IPS-NIHi7 (cell line): ENCODE data around the gene SLC8A2.

Experiments
- DNase-seq: peaks from one replicate; pipeline ENCODE4 v3.0.0; 2012; ENCODE audit warnings: mixed read lengths; ENCODE audit errors: extremely low spot score

The SLC8A2 gene, protein sequence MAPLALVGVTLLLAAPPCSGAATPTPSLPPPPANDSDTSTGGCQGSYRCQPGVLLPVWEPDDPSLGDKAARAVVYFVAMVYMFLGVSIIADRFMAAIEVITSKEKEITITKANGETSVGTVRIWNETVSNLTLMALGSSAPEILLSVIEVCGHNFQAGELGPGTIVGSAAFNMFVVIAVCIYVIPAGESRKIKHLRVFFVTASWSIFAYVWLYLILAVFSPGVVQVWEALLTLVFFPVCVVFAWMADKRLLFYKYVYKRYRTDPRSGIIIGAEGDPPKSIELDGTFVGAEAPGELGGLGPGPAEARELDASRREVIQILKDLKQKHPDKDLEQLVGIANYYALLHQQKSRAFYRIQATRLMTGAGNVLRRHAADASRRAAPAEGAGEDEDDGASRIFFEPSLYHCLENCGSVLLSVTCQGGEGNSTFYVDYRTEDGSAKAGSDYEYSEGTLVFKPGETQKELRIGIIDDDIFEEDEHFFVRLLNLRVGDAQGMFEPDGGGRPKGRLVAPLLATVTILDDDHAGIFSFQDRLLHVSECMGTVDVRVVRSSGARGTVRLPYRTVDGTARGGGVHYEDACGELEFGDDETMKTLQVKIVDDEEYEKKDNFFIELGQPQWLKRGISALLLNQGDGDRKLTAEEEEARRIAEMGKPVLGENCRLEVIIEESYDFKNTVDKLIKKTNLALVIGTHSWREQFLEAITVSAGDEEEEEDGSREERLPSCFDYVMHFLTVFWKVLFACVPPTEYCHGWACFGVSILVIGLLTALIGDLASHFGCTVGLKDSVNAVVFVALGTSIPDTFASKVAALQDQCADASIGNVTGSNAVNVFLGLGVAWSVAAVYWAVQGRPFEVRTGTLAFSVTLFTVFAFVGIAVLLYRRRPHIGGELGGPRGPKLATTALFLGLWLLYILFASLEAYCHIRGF

DNA sequence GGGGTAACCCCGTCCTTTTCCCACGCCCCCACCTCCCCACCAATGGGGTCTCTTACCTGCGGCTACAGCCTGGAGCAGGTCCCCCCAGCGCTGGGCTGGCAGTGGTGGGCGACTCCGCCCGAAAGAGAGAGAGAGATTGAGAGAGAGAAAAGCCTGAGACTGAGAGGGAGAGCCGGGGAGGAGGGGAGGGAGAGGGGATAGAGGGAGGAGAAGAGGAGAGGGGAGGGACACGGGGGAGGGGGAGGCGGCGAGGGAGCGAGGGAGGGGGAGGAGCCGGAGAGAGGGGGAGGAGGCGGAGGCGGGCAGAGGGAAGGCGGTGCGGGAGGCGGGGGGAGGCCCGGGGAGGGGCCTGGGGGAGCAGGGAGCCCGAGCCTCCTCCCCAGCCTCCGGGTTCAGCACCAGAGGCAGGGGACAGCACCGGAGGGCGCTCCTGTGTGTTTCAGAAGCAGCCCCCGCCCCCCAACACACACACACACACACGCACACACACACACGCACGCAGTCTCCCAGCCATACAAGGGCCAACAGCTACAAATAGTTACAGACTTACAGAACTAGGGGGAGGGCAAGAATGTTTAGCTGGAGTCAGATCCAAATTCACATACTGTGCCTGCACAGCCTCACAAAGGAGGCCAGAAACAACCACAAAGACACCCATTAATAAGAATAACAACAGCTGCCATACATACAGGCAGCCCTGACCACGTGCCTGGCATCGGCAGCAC lies at the start of gene SLC8A2:
Gene SLC8A2 (minus strand): TSS at position 161 of the 725 bp plus-strand sequence. CDS start 5,490 bp downstream, outside the sequence.
- DNase-seq = peak; percentile 95

DNA sequence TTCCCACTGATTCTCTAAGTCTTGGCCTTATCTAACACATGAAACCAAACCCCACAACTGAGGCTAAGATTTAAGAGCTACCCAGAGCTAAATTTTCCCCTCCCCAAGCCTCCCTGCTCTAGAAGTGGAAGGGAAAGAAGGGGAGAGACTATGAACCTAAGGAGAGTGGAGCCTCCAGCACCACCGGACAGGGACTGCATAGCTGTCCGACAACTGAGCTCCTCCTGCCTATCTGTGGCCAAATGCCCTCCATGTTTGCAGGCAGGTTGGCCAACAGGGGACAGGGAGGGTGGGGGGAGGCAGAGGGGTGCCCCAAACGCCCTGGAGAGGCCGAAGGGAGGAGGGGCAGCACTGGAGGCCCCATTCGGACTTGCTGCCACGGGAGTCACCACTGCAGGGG lies 49.1 kb upstream of the SLC8A2 start:
- no peak for DNase-seq

DNA sequence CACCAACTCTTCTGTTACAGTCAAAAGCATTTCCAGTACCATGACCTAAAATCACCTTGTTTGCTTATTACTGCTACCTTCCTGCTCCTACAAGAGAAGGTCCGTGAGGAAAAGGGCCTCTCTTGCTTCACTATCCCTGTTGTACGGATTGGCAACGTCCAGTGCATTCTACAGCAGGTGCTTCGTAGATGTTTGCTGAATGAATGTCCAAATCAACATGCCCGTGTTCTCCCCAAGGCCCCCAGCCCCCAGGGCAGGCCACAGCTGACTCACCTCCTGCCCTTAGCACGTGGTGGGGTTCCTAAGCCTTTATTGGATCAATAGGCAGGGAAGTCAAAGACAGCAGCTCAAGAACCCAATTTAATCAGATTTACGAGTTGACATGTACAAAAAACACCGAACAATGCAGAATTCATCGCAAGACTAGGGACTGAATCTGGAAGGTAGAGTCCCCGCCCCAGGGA lies 48.7 kb upstream of the SLC8A2 start:
- DNase-seq = no peak

DNA sequence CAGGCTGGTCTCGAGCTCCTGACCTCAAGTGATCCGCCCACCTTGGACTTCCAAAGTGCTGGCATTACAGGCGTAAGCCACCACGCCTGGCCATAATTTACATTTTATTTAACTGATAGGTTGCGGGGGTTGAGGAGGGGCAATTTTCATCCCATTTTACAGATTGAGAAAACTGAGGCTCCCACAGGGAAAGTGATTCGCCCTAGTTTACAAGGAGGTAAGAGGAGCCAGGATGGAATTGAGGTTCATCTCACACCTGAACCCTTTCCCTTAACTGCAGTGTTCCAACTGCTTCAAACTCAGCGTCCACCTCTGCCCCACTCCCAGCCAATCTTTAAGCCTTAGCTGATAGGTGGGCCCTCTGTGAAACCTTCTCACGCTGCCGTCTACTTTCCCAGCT lies 47.2 kb upstream of the SLC8A2 start:
- DNase-seq = no peak

DNA sequence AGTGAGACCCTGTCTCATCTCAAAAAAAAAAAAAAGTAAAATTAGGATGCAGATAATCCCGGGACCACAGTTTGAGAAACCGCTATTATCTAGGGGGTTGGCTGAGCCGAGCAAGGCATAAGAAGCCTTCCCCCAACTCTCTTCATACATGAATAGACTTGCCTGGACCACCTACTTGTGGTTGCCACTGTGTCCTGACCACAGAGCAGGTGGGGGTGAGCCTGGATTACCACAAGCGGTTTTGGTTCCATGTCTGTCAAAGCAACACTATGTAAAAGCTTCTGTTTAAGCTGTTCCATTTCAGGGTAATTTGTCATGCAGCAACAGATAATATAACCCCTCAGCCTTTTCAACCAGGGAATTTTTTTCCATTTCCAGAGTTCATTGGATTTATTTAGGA lies 46.4 kb upstream of the SLC8A2 start:
- DNase-seq = no peak

DNA sequence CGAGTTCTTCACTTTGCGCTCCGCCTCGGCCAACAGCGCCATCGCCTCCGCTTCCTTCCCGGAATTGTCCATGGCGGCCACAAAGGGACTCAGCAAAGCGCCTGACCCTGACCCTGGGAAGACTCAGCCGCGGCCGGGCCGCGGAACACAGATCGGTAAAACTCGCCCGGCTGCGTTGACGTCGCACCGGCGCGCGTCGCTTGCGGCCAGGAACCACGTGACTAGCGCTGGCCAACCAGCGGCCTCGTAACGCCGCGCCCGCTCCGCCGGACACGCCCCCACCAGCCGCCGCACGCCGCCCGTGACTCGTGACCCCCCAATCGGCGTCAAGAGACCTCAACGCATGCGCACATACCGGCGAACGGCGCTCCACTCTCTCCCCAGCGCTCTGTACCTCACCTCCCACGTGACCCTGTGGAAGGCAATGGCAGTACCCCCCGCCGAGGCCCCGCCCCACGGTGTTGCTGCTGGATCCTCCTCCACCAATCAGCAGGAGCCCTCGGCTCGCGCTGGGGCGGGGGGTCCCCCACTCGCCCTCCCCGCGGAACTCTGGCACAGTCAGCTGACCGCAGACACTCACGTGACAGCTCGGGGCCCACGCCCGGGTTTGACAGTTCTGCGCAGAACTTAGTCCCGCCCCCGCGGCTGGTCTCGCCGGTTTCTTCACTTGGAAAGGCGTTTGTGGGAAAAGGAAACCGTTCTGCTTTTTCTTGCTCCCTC lies 43.3 kb upstream of the SLC8A2 start, which contains the start of gene NAPA:
Gene NAPA (minus strand): TSS at position 195 of the 720 bp plus-strand sequence. CDS start 123 bp downstream, at position 72.
- DNase-seq = peak; percentile 100

DNA sequence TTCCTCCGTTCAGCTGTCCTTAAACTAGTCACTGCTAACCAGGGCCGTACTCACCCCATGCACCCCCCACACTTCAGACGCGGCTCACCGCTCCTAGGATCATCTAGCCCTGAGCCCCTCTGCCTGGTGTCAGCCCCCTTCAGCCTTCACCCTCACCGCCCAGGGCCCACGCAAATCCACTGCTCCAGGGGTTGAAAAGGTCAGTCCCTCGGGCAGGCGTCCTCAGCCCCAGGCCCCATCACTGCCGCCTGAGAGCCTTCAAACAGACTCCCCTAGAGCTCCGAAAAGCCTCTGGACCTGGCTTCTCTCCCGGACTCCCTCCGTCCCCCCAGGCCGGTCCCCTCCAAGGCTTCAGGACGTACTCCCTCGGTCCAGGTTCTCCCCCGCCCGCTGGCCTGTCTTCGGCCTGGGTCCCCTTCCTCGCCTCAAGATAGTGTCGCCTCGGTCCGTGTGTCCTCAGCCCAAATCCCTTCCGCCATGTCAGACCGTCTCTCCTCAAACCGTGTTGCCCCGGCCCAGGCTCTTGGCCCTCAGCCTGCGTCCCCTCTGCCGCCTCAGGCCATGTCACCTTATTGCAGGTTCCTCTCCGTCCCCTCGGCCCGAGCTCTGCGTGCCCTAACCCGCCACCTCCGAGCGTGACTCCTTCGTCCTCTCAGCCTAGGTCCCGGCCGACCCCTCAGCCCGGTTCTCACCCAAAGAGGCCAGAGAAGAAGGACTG lies 42.6 kb upstream of the SLC8A2 start:
- DNase-seq = no peak

DNA sequence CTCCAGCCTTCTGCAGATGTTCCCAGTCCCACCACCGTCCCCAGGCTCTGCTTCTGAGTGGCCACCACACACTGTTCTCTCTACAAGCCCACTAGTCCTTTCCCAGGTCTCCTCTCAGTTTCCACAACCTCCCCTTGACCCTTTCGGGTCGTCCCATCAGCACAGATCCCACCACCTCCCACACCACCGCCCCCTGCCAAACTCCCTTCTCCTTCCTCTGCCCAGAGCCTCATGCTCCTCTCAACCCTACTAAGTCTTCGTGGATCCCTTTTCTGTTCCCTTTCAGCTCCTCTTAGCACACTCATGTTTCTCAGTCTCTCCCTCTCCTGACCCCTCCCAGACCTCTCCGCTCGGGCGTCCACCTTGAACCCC lies 41.2 kb upstream of the SLC8A2 start:
- no peak for DNase-seq

DNA sequence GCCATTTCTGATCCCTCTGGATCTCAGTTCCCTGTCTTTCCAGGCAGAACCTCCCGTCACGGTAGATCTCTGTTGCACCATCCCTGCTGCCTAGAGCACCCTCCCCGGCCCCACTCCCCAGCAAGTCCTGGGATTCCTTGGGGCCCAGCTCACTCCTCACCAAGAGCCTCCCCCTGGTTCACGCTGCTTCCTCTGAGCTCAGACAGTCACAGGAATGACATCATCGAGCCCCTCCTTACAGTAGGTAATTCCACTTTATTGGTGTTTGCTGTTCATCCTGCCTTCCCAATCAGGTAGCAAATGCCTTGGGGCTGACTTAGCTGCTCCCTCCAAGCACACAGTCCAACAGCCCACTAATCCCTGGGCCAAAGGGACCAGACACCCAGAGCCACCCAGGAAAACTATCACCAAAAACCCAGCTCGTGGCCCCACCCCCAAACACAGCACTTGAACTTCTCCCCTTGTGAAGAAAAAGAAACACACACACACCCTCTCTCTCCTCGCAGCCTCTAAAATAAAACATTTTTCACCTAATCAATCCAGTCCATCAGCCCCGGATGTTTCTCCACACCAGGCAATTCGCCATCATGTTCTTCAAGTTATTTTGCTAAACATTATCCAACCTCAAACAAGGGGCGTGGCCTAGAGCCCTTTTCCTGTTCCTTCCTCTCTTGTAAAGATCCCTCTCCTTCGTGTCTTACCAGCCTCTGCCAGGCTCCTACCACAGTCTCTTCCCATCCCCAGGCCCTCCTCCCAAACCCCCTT lies 40.7 kb upstream of the SLC8A2 start:
- DNase-seq = no peak

DNA sequence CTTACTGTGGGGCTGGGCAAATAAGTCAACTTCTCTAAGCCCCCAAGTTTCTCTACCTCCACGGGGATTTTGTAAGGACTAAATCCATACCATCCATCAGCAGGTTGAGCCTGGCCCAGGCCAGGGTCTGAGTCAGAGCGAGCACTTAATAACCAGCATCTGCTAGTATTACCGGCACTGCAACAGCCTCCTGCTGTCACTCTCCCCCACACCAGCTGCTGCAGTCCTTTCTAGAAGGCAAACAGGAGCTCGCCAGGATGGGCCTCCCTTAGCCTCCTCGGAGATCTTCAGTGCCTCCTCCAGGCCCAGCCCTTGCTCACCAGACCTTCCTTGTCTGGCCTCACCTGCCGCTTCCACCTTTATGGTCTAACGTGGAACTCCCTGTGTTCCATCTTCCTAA lies 40.0 kb upstream of the SLC8A2 start:
- no peak for DNase-seq

DNA sequence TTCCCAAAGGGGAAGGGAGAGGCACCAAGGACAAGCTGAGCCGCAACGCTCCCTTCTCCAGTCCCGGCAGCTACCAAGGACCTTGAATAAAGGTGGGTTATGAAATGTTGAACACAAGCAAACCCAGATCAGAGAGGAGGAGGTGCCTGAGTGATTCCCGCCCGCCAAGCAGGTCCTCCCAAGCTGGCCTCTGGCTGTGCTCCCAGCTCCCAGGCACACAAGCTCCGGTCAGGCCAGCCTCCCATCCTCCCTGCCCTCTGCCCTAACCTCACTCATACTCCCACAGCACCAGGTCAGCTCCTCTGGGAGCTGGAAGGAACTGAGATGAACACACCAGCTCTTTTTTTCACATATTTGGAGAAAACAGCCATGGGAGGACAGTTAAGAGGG lies 39.4 kb upstream of the SLC8A2 start:
- DNase-seq = no peak

DNA sequence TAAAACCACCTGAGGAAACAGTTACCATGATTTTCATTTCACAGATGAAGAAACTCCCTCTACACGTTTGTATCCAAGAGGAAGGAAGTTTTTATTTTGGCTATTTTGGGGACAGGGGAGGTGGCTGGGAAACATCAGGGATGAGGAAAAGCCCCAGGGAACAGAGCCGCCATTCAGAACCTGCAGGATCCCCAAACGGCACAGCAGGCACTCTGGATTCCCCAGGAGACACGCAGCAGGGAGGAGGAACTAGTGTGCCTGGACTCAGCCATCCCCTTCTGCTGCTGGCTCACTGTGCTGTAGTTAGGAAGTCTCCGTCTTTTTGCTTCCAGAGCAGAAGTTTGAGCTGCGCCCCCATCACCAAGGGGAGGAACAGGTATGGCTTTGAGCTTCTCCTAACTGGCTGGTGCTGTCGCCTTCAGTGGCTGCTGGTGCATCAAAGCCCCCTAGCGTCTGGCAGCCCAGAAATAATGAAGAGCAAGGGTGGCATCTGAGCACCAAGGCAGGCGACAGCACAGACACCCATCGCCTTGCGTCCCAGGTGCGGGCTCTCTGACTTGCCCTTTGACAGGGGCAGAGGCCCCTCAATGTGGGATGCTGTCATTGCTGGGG lies 38.9 kb upstream of the SLC8A2 start:
- DNase-seq = no peak

DNA sequence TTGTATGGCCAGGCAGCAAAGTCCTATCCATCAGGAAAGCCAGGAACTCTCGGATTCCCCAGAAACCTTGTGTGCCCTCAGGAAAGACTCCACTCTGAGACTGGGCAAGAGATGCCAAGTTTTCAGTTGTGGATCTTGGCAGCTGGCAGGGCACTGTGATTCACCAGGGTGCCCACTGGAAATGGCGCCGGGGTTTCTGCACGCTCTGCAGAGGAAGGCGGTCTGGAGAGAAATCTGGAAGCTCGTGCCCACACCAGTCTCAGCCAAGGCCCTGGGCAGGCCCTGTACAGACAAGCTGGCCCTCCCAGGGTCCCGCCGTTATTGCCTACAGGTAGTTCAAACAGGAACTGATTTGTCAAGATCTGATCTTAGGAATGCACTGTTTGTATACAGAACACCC lies 38.3 kb upstream of the SLC8A2 start:
- DNase-seq = no peak

DNA sequence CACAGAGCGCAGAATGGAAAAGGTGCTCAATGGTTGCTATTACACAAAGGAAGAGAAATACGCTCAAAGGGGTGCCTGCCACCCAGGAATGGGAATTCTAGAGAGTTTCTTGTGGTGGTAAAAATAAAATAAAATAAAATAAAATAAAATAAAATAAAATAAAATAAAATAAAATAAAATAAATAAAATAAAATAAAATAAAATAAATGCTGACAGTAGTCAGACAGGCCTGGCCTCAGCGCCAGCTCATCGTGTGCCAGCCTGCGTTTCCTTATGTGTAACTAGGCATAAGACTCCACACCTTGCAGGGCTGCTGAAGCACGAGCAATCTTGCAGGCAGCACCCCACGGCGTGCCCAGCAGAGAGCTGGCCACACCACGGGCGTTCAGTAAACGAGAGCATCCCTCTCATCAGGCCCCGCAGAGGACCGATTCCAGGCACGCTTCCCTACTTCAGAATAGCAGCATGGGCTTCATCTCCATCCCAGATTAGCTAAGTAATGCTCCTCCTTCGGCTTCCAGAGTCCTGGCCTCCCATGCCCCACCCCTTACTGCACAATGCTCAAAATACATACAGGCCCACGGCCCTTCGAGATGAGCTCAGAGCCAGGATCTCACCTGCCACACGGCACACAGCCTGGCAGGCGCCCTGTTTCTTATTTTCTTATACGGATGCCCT lies 37.6 kb upstream of the SLC8A2 start:
- DNase-seq = no peak

DNA sequence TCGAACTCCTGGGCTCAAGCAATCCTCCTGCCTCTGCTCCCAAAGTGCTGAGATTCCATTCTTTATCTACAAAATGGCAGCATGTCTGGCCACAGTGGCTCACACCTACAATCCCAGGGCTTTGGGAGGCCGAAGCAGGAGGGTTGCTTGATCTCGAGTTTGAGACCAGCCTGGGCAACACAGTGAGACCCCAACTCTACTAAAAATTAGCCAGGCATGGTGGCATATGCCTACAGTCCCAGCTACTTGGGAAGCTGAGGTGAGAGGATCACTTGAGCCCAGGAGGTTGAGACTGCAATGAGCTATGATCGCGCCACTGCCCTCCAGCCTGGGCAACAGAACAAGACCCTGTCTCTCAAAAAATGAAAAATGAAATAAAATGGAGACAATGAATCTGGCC lies 37.0 kb upstream of the SLC8A2 start:
- DNase-seq = no peak

DNA sequence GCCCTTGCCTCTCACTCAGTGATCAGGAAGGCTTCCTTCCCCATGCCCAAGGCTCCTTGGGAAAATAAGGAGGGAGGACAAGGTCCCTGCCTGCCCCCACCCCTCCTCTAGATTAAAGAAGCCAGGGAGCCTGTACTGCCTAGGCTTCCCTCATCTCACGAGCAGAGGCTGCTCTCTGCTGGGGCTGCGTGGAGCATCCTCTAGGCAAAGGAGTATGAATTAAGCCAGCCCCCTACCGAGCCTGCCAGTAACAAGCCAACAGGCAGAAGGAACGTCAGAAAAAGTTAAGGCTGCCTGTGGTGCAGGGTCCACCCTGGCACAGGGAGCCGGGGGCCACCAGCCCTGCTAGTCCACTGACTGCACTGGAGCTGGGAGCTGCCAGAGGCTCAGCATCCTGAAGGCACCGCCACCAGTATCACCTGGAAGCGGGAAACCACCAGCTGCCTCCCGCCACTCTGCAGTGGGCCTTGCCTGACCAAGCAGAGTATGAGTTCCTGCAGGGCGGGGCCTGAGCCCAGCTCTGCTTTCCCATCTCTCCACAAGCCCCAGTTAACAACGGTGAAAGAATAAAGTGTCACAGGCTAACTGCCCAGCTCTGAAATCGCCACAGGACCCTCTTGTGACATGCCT lies 36.3 kb upstream of the SLC8A2 start:
- no peak for DNase-seq

DNA sequence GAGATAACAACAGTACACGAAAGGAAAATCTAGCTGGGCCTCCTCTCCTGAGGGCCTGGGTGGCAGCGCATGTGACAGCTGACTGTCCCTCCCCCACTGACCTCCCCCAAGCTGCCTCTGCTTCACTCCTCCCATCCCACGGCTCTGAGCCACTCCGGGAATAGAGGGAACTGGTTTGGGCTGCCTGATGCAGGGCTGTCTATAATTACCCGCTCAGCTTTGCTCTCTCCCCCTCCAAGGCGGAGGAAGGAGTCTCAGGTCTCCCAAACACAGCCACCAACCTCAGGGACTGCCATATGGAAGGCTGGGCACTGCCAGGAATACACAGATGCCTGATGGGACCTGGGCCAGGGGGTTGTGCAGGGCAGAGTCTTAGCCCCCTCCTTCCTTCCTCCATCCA lies 35.3 kb upstream of the SLC8A2 start:
- DNase-seq = no peak

DNA sequence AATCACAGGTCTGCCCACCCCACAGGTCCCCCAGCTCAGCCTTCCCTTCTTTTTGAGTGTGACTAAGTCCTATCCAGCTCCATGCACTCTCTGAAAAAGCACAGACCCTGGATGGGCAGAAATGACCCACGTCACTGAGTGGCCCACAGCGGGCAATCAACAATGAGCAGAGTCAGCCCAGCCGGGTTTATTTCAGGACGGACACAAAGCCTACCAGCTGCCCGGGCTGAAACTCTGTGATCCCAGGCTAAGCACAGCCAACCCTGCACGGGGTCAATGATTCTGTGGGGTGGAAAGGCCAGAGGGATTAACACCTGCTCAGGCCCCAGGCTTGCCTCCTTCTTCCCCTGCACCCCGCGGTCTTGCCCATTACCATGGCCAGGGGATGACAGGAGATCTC lies 34.8 kb upstream of the SLC8A2 start:
- DNase-seq = no peak
